ENCODE measurements around the gene FZD7. TPM values are rescaled to one million over a fixed set of nuclear protein-coding genes. Genes with fewer than 3 reads are reported as not detected.

The FZD7 gene
- total RNA-seq, 4 donors from 2014 or later = 10.1 to 23.6 (median 10.9) TPM

- Histone ChIP-seq H3K27ac (no peak overlapping the region), H3K27me3 (no peaks in the 10 kb centered on the region), H3K4me3 (replicated peaks in 1 of 3) (no peak overlapping the region), H3K4me1 (no peaks in the 10 kb centered on the region), H3K36me3 (no peaks in the 10 kb centered on the region), H3K9me3 (no peaks in the 10 kb centered on the region)
- 96 to 97% methylated on average over 2 of the region's 2 CpGs for WGBS, 2 donors
- no peak for TF ChIP-seq POLR2A (IDR thresholded peaks at IDR 0.05)
- TF ChIP-seq CTCF (IDR thresholded peaks at IDR 0.05) = no peak
- intact Hi-C loops (cut with DNase I) = no loop called here
- DNase-seq = no peak
Observed at GRCh38 chr2:202049092-202049728, 15.6 kb downstream of the FZD7 start.

- no peak for DNase-seq
- Histone ChIP-seq H3K27me3 (no peaks in the 10 kb centered on the region), H3K9me3 (no peaks in the 10 kb centered on the region), H3K27ac (no peak overlapping the region), H3K4me3 (replicated peaks in 1 of 3) (no peak overlapping the region), H3K4me1 (no peaks in the 10 kb centered on the region), H3K36me3 (no peaks in the 10 kb centered on the region)
- intact Hi-C loops (cut with DNase I) = no loop called here
- TF ChIP-seq CTCF (IDR thresholded peaks at IDR 0.05) (no peak), POLR2A (IDR thresholded peaks at IDR 0.05) (no peak)
- 96 to 97% methylated on average over 1 of the region's 1 CpG for WGBS, 2 donors
Observed at GRCh38 chr2:202049840-202050239, 16.2 kb downstream of the FZD7 start.

DNA sequence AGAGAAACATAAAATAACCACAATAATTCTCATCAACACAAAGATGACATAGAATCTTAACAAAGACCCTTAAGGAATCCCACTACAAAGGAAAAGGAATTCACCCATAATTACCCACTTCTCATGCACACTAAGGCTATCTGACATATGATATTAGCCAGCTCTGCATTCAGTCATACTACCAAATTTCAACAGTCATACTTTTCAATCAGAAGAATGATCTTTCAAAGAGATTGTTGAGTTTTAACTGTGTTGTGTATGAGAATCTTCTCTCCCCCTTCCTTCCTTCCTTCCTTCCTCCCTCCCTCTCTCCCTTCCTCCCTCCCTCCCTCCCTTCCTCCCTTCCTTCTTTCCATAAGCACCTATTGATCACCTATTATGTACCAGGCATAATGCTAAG is 17.0 kb downstream of the FZD7 start:
- Histone ChIP-seq H3K9me3 (no peaks in the 10 kb centered on the region), H3K4me3 (replicated peaks in 1 of 3) (no peak overlapping the region), H3K27ac (no peak overlapping the region), H3K4me1 (no peaks in the 10 kb centered on the region), H3K27me3 (no peaks in the 10 kb centered on the region), H3K36me3 (no peaks in the 10 kb centered on the region)
- no peak for TF ChIP-seq CTCF (IDR thresholded peaks at IDR 0.05)
- TF ChIP-seq POLR2A (IDR thresholded peaks at IDR 0.05) = no peak
- DNase-seq = no peak
- intact Hi-C loops (cut with DNase I) = no loop called here

DNA sequence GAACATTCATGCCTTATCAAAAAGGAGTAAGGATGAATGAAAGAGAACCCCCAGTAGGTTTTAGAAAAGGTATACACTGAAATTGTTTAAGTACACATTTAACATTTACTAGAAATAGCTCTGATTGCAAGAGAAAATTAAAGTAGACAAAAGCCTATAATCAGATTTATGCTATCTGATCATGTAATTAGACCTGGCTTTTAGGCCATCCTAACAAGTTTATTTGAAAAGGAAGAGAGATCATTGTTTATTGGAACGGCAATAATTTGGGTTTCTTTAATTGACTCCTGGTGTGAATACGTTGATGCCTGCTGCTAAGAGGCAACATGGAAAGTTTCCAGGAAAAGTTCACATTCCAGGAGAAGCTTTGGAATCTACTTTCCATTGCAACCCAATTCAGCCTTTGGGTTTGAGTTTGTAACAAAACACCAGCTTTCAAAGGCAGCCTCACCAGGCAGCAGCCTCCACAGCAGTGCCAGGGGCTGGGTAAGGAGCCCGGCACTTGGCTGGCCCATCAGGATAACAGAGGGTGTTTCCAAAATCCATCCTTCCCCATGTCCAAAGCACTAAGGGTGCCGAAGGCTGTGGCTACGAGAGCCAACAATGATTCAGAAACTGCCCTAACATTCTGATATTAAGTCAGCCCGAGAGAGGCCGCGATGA is 18.0 kb downstream of the FZD7 start:
- Histone ChIP-seq H3K27me3 (no peaks in the 10 kb centered on the region), H3K4me1 (no peaks in the 10 kb centered on the region), H3K9me3 (no peaks in the 10 kb centered on the region), H3K36me3 (no peaks in the 10 kb centered on the region), H3K4me3 (replicated peaks in 1 of 3) (no peak overlapping the region), H3K27ac (no peak overlapping the region)
- no peak for TF ChIP-seq POLR2A (IDR thresholded peaks at IDR 0.05)
- TF ChIP-seq CTCF (IDR thresholded peaks at IDR 0.05) = no peak
- intact Hi-C loops (cut with DNase I) = no loop called here
- 71 to 73% methylated on average over 8 of the region's 8 CpGs for WGBS, 2 donors
- DNase-seq = no peak

GRCh38 chr2:202052235-202052634 is 18.6 kb downstream of the FZD7 start:
- Histone ChIP-seq H3K36me3 (no peaks in the 10 kb centered on the region), H3K4me3 (replicated peaks in 1 of 3) (no peak overlapping the region), H3K9me3 (no peaks in the 10 kb centered on the region), H3K27ac (no peak overlapping the region), H3K27me3 (no peaks in the 10 kb centered on the region), H3K4me1 (no peaks in the 10 kb centered on the region)
- DNase-seq = no peak
- TF ChIP-seq POLR2A (IDR thresholded peaks at IDR 0.05) (no peak), CTCF (IDR thresholded peaks at IDR 0.05) (no peak)
- 86 to 95% methylated on average over 1 of the region's 1 CpG for WGBS, 2 donors
- intact Hi-C loops (cut with DNase I) = no loop called here

All from thyroid gland (tissue), 4 donors.